HG03354 (cell line): Measurements from ENCODE around the gene PPP1R13B.
A peak's percentile ranks its signal among the peaks of the same experiment; 100 is the strongest.

ENCODE experiments used
- ATAC-seq: cut with Tn5 transposase; IDR thresholded peaks from one replicate; pipeline ENCODE4 v1.9.1; 2021; ENCODE audit warnings: mild to moderate bottlenecking; ENCODE audit not compliant: unreplicated experiment, poor library complexity, severe bottlenecking

Gene PPP1R13B

DNA sequence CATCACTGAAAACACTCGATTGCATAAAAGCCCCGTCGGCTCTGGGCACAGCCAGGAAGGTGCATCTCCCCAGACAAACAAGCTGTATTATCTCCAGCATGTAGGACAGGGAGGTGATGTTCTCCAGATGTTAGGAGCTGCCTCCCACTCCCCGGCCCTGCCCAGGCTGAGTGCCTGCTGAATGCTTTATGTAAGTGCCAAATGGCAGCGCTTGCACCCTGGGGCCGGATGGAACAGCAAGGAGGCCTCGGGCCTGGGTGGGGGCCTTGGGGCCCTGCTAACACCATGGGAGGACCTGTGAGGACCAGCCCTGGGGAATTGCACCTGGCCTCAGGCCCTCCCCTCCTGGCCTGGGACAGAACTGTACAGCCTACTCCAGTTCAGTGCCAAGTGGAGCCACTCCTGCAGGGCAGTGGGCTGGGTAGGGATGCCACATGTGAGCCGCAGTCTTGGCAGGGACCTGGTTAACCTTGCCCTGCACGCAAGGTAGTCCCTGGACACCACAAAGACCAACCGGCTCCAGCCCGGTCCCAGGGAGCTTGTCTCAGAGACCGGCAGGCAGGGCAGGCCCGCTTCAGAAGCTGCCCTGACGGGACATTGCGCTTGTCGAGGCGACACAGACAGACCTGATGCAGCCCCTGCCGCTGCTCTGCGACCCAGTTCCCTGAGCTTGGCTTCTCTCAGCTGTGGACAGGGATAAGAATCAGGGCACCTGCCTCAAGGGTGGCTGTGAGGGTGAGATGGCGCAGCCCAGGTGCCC is 35.3 kb upstream of the PPP1R13B start:
- no peak for ATAC-seq

GRCh38 chr14:103881268-103882201 is 34.2 kb upstream of the PPP1R13B start:
- no peak for ATAC-seq

GRCh38 chr14:103880348-103881267 is 33.2 kb upstream of the PPP1R13B start:
- ATAC-seq: no peak

DNA sequence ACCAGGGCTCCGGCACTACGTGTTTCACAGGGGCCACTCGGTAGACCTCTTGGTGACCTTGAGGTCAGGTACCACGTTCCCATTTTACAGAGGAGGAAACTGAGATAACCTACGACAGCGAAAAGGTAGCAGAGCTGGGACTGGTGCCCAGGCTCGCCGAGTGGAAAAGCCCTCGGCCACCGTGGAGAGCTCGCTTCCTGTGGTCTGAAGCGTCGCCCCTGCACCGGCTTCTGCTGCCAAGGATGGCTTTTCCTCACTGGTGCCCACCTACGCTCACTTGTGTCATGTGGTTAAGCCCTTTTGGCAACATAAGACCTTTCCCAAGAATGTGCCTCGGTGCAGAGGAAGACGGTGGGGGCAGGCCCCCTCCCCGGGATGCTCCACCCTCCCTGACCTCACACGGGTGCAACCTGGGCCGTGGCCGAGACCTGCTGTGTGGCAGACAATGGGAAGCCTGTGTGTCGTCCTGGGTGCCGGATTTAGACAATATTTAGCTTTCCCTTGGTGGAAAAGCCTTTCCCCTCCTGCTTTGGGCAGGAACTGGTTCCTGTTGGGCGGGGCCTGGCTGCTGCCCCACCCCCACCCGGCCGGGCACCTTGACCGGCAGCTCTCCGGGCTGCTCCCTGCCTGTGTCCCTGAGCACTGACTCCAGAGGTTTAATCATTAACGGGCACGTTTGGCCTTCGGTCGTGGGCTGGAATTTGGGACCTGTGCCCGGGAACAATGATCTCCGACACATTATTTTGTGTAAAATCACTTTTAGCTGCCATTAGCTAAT is 32.4 kb upstream of the PPP1R13B start:
- no peak for ATAC-seq

DNA sequence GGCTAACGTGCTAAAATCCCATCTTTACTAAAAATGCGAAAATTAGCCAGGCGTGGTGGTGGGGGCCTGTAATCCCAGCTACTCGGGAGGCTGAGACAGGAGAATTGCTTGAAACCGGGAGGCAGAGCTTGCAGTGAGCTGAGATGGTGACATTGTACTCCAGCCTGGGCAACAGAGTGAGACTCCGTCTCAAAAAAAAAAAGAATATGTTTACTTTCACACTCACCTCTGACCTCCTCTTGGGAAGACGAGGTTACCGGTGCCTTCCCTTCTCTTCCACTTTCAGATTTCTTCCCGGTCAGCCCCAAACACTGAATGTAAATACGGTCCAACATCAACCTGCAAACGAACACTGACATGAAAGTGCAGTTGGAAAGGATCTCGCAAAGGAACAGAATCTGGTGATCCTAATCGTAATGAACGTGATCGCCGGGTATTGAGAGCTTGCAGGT is 31.8 kb upstream of the PPP1R13B start:
- no peak for ATAC-seq

- ATAC-seq: no peak
Observed at GRCh38 chr14:103878180-103878579, 30.8 kb upstream of the PPP1R13B start.

DNA sequence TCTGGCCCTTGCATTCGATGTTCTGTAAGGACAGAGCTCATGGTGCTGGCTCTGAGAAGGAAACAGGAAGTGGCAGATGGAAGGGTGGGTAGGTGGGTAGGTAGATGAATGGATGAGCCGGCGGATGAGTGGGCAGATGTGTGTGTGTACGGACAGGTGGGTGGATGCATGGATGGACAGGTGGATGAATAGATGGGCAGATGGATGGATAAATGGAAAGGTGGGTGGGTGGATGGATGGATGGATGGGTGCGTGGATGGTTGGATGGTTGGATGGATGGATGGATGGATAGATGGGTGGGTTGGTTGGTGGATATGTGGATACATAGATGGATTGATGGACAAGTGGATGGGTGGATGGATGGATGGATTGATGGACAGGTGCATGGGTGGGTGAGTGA is 27.6 kb upstream of the PPP1R13B start:
- no peak for ATAC-seq

DNA sequence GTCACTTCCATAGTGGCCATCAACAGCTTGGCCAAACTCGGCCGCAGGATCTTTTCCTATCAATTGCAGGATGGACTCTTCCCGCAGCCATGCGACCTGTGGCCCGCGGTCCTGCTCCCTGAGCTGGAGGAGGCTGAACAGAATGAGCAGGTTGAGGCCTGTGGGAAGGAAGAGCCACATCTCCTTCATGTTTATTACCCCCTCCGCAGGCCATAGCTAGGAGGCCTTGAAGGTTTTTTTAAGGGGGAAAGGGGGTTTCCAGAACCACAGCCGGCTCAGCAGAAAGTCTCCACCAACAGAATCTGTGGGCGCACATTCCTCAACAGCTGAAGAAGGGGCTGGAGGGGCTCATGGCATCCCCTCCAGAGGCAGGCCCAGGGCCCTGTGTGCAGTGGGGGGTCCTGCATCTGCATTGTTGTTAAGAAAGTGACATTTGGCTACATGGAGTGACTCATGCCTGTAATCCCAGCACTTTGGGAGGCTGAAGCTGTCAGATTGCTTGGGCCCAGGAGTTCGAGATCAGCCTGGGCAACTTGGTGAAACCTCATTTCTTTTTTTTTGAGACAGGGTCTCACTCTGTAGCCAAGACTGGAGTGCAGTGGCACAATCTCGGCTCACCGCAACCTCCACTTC is 25.2 kb upstream of the PPP1R13B start:
- no peak for ATAC-seq

DNA sequence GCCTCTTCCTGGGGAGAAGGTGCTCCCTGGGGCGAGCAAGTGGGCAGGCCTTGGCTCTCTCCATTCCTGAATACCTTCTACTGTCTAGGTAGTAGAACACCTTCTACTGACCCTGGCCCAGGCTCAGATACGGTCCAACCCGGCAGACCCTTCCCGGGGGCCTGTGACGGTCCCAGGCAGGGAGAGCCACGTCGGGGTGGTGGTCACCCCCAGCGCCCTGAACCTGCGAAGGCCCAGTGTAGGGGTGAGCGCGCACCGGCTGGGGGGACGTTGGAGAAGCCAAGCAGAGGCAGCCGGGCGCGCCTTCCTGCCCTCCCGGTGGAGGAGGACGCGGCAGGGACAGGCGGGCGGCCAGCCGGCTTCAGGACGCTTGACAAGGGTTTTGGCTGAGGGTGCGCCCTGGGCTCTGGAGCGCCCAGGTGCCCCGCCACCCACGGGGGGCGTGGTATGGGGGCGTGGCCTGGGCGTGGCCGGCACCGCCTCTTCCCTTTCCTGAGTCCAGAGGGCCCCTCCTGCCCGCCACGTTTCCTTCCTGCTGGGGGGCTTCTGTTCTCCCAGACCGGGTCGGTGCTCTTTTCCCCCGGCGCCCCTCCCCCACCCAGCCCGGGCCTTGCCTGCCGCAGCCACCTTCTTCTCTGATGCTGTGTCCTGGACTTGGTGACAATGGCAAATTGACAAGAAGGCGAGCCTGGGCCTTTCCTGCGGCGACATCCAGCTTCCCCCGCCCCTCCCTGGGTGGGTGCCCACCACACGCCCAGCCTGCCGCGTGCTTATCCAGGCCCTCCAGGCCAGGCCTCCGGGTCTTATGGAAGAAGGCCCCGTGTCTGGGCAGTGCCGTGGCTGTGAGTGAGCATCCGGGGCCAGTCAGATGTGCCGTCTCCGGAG is 24.5 kb upstream of the PPP1R13B start:
- ATAC-seq: peak; percentile 83

- ATAC-seq: no peak
Observed at GRCh38 chr14:103870891-103871595, 23.7 kb upstream of the PPP1R13B start.

DNA sequence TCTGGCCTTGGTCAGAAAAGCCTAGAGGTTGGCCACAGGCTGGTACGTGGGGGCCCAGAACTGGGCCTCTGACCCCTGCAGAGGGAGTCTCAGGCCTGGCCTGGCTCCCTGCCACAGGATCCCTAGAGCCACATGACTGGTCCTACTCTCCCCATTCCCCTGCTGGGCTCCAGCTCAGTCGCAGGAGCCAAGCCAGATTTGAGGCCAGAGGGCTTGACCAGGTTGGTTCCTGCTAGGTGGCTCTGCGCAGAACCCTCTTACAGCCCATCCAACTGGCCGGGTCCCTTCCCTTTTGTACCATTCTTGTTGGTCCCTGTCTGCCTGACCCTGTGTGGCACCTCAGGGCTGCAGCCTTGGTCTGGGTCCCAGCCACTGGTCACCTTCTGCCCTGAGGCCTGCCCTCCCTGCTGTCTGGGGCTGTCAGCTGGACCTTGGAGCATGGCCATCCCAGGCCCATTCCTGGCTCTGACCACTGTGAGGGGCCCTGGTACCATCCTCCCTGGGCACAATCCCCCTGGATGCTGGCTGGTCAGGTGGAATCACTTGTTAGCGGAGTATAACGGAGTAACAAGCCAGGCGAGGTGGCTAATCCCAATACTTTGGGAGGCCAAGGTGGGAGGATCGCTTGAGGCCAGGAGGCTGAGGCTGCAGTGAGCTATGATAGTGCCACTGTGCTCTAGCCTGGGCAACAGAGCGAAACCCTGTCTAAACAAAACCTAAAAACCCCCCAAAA is 22.9 kb upstream of the PPP1R13B start:
- ATAC-seq: no peak

DNA sequence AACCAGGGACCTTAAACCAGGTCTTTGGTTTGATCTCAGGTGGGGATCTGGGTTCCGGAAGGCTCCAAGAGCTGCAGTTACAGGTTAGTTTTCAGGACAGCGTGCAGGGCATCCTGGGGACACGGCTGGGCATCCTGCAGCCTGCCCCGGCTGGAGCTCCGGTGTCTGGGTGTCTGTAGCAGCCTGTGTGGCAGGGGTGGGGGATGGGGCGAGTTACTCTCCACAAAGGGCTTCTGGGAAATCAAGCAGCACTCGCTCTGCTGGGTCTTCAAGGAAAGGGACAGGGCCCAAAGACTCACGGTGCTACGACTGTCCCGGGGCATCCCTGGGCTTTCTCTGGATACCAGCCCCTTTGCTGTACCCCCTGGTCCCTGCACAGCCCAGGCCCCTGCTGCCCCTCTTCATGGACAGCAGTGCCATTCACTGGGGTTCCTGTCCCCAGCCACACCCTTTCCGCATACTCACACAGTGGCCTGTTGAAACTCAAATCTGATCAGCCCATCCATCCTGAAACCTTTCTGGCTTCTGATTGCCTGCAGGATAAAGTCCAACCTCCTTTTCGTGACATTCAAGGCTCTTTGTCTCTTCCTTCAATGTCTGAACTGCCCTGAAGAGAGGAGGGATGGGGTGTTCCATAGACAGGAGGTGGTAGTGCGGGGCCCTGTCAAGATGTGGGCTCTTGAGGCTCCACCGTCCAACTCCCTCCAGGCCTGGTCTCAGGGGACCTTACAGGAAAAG is 22.2 kb upstream of the PPP1R13B start:
- ATAC-seq: no peak

- ATAC-seq: no peak
Observed at GRCh38 chr14:103868242-103868897, 21.0 kb upstream of the PPP1R13B start.

GRCh38 chr14:103867523-103867953 is 20.2 kb upstream of the PPP1R13B start:
- ATAC-seq: no peak

- no peak for ATAC-seq
Observed at GRCh38 chr14:103867020-103867419, 19.6 kb upstream of the PPP1R13B start.
